IPS DF 19.7 (cell line): Measurements from ENCODE around the gene KCNK18.
A peak's percentile ranks its signal among the peaks of the same experiment; 100 is the strongest.

ENCODE experiments used
- DNase-seq: peaks from one replicate; pipeline ENCODE4 v3.0.0-alpha.2; 2013; ENCODE audit warnings: low read depth, low spot score

KCNK18 gene

DNA sequence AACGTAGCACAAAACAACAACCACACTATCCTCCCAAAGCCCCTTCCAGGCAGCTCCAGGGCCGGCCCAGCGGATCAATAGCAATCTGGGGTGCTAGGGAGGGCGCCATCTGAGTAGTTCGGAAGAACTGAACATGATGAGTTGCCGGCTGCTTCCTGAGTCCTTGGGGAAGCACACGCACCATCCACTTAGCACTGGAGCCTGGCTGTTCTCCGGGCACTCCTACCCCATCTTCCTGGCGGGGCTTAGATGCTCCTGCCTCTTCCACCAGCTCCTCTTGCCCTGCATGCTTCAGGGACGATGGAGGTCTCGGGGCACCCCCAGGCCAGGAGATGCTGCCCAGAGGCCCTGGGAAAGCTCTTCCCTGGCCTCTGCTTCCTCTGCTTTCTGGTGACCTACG lies at the start of gene KCNK18:
TSS of gene KCNK18 (plus strand) at position 301 of the 400 bp plus-strand sequence. CDS start at position 301, 0 bp downstream.
- no peak for DNase-seq

- DNase-seq = no peak
These were observed 49.0 kb upstream of the KCNK18 start for GRCh38 chr10:117148284-117148683.

- no peak for DNase-seq
These were observed 44.6 kb upstream of the KCNK18 start for GRCh38 chr10:117152668-117153067.

DNA sequence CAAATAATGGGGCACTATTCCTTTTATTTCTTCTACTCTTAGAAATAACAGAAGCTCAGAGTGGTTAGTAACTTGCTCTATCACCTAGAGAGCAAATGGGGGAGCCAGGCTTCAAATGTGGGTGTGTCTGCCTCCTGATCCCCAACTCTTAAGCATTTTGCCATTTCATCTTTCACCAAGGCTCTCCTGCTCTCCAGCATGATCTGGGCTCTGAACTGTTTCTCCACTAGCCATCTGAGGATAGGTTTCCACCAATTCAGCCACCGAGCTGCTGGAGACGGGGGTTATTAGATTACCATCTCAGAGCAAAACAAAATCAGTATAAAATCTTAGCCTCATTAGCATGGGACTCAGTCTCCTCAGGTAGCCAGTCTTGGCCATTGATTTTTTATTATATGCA lies 39.0 kb upstream of the KCNK18 start:
- no peak for DNase-seq

DNA sequence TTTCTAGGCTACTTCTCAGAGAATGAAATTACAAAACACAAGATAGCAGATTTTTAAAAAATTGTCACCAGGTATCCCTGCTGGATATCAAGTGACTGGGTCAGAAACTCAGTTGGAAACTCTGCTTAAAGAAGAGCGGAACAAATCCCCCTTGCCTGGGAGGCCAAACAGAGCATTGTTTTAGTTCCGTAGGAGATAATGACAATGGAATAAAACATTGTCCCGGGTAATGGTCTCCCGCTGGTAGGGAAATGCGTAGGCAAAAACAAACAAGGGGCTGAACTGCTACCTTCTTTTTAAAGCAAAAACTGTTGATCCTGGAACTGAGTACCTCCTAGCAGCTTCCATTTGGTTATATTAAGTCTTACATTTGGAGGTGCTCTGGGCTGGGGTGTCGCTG lies 37.9 kb upstream of the KCNK18 start:
- peak; percentile 86 for DNase-seq

- DNase-seq = no peak
These were observed 36.7 kb upstream of the KCNK18 start for GRCh38 chr10:117160567-117160966.

DNA sequence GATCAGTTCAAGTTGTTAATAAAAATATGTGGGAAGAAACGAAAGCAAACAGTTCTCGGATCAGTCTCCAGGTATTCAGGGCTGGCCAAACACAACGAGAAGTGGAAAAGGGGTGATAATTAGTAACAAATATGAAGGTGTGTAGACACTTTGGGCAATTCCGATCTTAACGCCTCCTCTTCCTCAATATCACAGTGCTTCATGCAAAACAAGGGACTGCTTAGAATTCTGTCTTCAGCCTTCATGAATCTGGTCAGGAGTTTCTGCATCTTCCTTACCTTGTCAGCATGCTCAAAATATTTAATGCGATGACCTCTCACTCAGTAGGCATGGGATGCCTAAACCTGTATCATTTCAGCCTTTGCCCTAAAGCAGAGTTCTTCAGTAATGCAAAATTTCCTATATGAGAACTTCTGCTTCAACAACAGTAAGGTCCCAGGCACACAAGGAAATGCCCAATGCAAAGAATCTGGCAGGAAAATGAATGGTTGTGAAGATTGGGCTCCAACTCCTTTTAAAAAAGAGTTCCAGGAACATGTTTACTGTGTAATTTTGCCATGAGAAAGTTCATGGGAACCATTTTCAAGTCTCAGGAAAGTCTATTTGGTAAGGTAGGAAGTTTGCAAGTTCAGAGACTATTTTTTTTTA lies 35.8 kb upstream of the KCNK18 start:
- no peak for DNase-seq

DNA sequence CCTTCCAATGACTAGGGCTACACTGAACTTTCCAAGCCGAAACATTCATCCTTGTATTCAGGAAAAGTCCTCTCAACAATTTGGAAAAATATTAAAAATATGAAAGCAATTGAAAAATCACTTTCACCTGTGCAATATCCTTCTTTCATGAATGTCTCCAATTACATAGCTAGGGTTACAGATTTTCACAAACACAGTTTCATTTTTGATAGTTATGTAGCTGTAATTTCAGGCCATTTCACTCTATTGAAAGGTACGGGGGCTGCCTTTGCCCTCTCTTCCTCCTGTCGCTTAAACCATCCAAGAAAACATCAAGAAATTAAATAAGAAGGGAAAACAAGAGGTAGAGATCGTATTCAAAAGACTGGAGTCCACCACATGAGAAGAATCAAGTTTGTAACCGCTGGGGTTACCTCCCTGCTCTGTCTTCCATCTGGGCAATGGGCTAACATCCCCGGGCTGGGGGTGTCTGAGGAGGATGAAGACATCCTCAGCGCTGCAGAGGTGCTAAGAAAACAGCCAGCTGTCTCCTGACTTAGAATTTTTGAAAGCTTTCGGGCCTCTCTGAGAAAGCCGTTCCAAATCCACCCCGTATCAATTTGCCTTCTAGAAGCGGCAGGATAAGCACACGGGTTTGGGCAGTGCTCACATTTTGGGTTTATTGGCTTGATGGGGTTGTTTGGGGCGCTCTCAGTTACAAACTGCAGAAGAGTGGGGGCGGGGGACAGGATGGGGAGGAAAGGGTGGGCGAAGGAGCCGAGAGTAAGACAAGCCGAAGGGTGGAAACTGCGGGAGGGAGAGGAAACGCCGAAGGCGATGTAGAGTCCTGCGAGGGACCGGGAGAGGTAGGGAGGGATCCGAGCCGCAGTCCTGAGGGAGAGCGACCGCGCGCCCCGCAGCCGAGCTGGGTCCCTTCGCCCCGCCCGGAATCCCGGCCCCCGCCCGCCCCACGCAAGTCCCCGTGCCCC lies 34.9 kb upstream of the KCNK18 start:
- DNase-seq = no peak

DNA sequence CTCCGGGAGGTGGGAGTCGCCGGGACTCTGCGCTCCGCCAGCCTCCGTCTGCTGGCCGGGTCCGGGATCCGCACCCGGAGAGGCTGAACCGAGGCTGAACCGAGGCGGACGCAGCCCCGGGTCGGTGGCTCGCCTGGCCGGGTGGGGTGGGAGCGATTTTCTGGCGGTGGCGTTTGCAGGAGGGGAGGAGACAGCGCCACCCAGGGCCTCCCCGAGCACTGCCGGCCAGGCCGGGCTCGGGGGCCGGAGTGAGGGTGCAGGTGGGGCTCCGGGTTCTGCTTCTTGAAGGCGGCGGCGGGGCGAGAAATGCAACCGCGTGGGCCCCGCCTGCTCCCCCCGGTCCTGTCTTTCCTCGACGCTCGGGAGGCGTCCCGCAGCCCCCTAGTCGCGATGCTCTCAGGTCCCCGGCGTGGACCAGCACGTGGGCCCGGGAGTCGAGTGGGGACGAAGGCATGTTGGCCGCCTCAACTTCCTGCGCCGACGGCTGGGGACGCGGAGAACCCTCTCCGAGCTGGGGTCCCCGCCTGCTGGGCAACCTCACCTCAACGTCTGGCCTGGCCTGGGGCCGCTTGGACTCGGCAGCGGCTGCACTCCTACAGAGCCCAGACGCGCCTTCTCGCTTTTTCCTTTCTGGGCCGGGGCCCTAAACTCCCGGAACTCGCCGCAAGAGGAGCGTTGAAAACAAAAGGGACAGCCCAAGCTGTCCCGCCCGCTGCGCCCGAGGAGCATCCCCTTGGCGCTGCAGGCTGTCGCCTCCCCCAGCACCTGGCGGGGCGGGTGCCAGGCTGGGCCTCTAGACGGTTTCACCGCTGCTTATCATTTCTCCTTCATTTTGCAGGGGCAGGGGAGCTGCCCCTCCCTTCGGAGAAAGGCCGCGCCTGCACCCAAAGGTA lies 34.0 kb upstream of the KCNK18 start:
- no peak for DNase-seq

DNA sequence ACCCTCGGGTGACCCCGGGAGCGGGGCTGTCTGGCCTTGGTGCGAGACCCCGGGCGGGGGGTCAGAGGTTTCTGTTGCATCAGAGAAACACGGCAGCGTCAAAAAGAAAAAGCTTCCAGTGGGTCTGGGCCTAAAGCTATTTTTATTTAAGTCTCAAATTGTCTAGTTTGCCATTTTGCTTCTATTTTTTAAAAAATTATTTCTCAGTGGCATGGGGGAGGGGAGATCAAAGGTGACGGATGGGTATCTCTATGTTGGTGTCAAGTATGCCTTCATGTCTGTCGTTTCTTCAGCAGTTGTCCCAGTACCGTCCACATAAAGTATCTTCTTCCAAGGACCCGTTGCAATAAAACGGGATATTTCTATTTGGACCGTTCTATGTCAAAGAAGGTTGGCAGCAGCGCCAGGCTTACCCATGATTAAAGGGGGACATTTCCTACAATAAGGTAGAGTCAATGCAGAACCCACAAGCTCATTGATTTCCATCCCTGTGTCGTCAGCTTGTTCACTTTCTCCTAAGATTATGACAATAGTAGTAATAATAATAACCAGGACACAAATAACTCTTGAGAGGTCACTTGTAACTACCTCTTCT lies 33.2 kb upstream of the KCNK18 start:
- no peak for DNase-seq

GRCh38 chr10:117164592-117165537 lies 32.4 kb upstream of the KCNK18 start:
- no peak for DNase-seq

- DNase-seq = no peak
These were observed 31.5 kb upstream of the KCNK18 start for GRCh38 chr10:117165538-117166417.

- DNase-seq = no peak
These were observed 30.6 kb upstream of the KCNK18 start for GRCh38 chr10:117166418-117167345.

DNA sequence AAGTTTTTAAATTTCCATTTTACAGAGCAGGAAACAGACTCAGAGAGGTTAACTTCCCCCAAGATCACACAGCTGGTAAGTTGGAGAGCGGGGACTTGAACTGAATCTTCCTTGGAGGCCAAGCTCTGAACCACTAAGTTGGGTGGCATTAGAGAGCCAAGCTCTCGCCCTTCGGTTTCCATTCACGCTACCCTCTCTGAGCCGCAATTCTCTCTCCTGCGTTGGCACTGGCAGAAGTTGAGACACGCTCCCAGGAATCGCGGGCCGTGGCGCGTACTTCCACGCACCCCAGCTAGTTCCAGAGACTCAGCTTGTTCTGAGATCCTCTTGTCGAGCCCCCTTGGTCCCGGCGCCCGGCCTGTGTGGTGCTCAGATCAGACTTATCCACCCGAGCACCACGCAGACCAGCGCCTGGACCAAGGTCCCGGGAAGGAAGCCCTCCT lies 29.9 kb upstream of the KCNK18 start:
- no peak for DNase-seq

GRCh38 chr10:117167789-117168674 lies 29.3 kb upstream of the KCNK18 start:
- no peak for DNase-seq

- DNase-seq = no peak
These were observed 28.6 kb upstream of the KCNK18 start for GRCh38 chr10:117168729-117169128.

GRCh38 chr10:117169480-117169879 lies 27.8 kb upstream of the KCNK18 start:
- no peak for DNase-seq
